Neural progenitor cell (in vitro differentiated cells): Measurements from ENCODE around the gene MBOAT1.

Experiments used
- CTCF ChIP-seq: fragments of 200-600 bp; sonication (generic); IDR thresholded peaks from 2 replicates; pipeline ENCODE4 v1.5.1; 2017; ENCODE audit warnings: antibody characterized with exemption, mild to moderate bottlenecking
- EZH2 ChIP-seq: fragments of 200-600 bp; sonication (generic); IDR thresholded peaks from 2 replicates; pipeline ENCODE4 v1.6.1; 2017; ENCODE audit warnings: antibody characterized with exemption, mild to moderate bottlenecking, moderate library complexity

GRCh38 chr6:20188630-20189075, 23.6 kb downstream of the MBOAT1 start:
- TF ChIP-seq CTCF = no peak
- no peak for TF ChIP-seq EZH2
